NCI-H146 (cell line): ENCODE measurements around the gene H6PD.
"Not testable (repeated sequence)": the region's sequence is repeated elsewhere in the genome, so short reads cannot be mapped to it uniquely, and the experiment has no call there.

ENCODE experiments used
- DNase-seq: peaks from one replicate; lab custom pipeline; 2025; lab: John Stamatoyannopoulos, UW

Gene H6PD

GRCh38 chr1:9297831-9298230, 63.3 kb downstream of the H6PD start:
- DNase-seq: no peak

GRCh38 chr1:9298282-9298681, 63.7 kb downstream of the H6PD start:
- no peak for DNase-seq

GRCh38 chr1:9299571-9300541, 65.3 kb downstream of the H6PD start:
- DNase-seq: not testable (repeated sequence)

- no peak for DNase-seq
Measured at GRCh38 chr1:9300573-9300972, 66.0 kb downstream of the H6PD start.

GRCh38 chr1:9302745-9303524, 68.4 kb downstream of the H6PD start:
- DNase-seq: no peak

- DNase-seq: no peak
Measured at GRCh38 chr1:9303916-9304315, 69.3 kb downstream of the H6PD start.

- DNase-seq: no peak
Measured at GRCh38 chr1:9305216-9305615, 70.6 kb downstream of the H6PD start.

- DNase-seq: no peak
Measured at GRCh38 chr1:9306006-9306405, 71.4 kb downstream of the H6PD start.

GRCh38 chr1:9307303-9307702, 72.7 kb downstream of the H6PD start:
- no peak for DNase-seq

- no peak for DNase-seq
Measured at GRCh38 chr1:9308236-9308785, 73.7 kb downstream of the H6PD start.

GRCh38 chr1:9309080-9309479, 74.5 kb downstream of the H6PD start:
- DNase-seq: no peak

- DNase-seq: no peak
Measured at GRCh38 chr1:9309991-9310390, 75.4 kb downstream of the H6PD start.

GRCh38 chr1:9311029-9311428, 76.5 kb downstream of the H6PD start:
- no peak for DNase-seq

- no peak for DNase-seq
Measured at GRCh38 chr1:9311479-9311878, 76.9 kb downstream of the H6PD start.

- DNase-seq: no peak
Measured at GRCh38 chr1:9312168-9312720, 77.7 kb downstream of the H6PD start.

- DNase-seq: no peak
Measured at GRCh38 chr1:9313576-9313975, 79.0 kb downstream of the H6PD start.

- DNase-seq: no peak
Measured at GRCh38 chr1:9314111-9314510, 79.5 kb downstream of the H6PD start.

GRCh38 chr1:9314711-9315379, 80.3 kb downstream of the H6PD start:
- no peak for DNase-seq

- DNase-seq: no peak
Measured at GRCh38 chr1:9315411-9316079, 81.0 kb downstream of the H6PD start.

- no peak for DNase-seq
Measured at GRCh38 chr1:9316080-9316444, 81.5 kb downstream of the H6PD start.

GRCh38 chr1:9316512-9316911, 81.9 kb downstream of the H6PD start:
- DNase-seq: no peak
